Osteoblast (primary cell): ENCODE results near the gene CALHM5. TPM values are rescaled to one million over a fixed set of nuclear protein-coding genes. Genes with fewer than 3 reads are reported as not detected.

Experiments used
- DNase-seq: peaks from one replicate; pipeline ENCODE4 v3.0.0; 2011; ENCODE audit warnings: low spot score, mixed read lengths; ENCODE audit not compliant: insufficient read length; ENCODE audit errors: missing footprints
- H2AFZ ChIP-seq: 2 replicates; pipeline ENCODE4 v1.6.0; 2011; ENCODE audit warnings: mild to moderate bottlenecking, low read length
- H3K27ac ChIP-seq: 2 replicates; pipeline ENCODE4 v1.5.1; 2011; ENCODE audit warnings: mild to moderate bottlenecking, low read depth, low read length, moderate library complexity
- H3K27me3 ChIP-seq: 2 replicates; pipeline ENCODE4 v1.6.0; 2012; ENCODE audit warnings: mild to moderate bottlenecking, control low read depth, inconsistent platforms, low read length, moderate library complexity; ENCODE audit not compliant: insufficient read depth
- H3K36me3 ChIP-seq: 2 replicates; pipeline ENCODE4 v1.5.1; 2011; ENCODE audit warnings: mild to moderate bottlenecking, low read length, control low read depth, moderate library complexity; ENCODE audit not compliant: insufficient read depth
- H3K4me1 ChIP-seq: 2 replicates; pipeline ENCODE4 v1.5.1; 2011; ENCODE audit warnings: mild to moderate bottlenecking, low read length, control low read depth, moderate library complexity; ENCODE audit not compliant: insufficient read depth
- H3K4me2 ChIP-seq: 2 replicates; pipeline ENCODE4 v1.6.0; 2011; ENCODE audit warnings: mild to moderate bottlenecking, low read length; ENCODE audit not compliant: insufficient read depth
- H3K4me3 ChIP-seq: fragments of 200-600 bp; sonication (generic); 3 replicates; pipeline ENCODE4 v1.5.1; 2012; ENCODE audit warnings: mild to moderate bottlenecking, low read length, inconsistent platforms; ENCODE audit not compliant: insufficient read depth
- H3K79me2 ChIP-seq: 2 replicates; pipeline ENCODE4 v1.6.0; 2012; ENCODE audit warnings: mild to moderate bottlenecking, low read length, control low read depth, inconsistent platforms; ENCODE audit not compliant: insufficient read depth
- H3K9me3 ChIP-seq: 2 replicates; pipeline ENCODE4 v1.5.1; 2011; ENCODE audit warnings: low read depth, low read length, control low read depth
- H4K20me1 ChIP-seq: 2 replicates; pipeline ENCODE4 v1.6.0; 2012; ENCODE audit warnings: mild to moderate bottlenecking, low read length, control low read depth; ENCODE audit not compliant: insufficient read depth
- total RNA-seq: library from RNA; depleted of rRNA; stranded (reverse); fragments of >200 nt; gene quantifications from 2 replicates; pipeline ENCODE4 v1.2.3, GENCODE V29; 2012
- TF ChIP-seq, protein P1 (sequence below): IDR thresholded peaks from 2 replicates; pipeline ENCODE4 v1.5.1; 2011; ENCODE audit warnings: mild to moderate bottlenecking, low read depth, low read length, moderate library complexity; ENCODE audit errors: extremely low read depth

CALHM5 gene, protein sequence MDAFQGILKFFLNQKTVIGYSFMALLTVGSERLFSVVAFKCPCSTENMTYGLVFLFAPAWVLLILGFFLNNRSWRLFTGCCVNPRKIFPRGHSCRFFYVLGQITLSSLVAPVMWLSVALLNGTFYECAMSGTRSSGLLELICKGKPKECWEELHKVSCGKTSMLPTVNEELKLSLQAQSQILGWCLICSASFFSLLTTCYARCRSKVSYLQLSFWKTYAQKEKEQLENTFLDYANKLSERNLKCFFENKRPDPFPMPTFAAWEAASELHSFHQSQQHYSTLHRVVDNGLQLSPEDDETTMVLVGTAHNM
- total RNA-seq: 14.8 and 16.2 TPM in 2 replicates

DNA sequence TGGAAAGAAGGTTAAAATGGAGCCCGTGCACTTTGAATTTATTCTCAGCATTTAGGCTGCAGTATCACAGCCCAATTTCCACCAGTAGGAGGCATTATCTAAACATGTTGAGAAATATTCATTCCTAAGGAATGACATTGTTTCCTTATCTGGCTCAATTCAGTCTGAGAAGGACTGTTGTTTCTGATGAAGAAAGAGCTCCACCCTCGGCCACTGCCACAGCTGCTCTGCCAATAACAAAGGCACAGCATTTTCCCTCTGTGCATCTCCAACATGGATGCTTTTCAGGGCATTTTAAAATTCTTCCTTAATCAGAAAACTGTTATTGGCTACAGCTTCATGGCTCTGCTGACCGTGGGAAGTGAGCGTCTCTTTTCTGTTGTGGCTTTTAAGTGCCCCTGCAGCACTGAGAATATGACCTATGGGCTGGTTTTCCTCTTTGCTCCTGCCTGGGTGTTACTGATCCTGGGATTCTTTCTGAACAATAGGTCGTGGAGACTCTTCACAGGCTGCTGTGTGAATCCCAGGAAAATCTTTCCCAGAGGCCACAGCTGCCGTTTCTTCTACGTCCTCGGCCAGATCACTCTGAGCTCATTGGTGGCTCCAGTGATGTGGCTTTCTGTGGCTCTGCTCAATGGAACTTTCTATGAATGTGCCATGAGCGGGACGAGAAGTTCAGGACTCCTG lies at the start of gene CALHM5:
CALHM5 (plus strand) TSS at position 216 of the 687 bp plus-strand sequence; CDS start at position 274, 58 bp downstream.
- Histone ChIP-seq H2AFZ (peak within 1 kb of the TSS; percentile 91), H3K4me1 (peaks cover 18% of the 10 kb centered on the region), H3K36me3 (peaks cover 7% of the 10 kb centered on the region), H3K79me2 (peaks cover 35% of the 10 kb centered on the region), H3K9me3 (no peaks in the 10 kb centered on the region), H3K4me3 (peak within 1 kb of the TSS; percentile 79), H3K4me2 (peak within 1 kb of the TSS; percentile 94), H3K27me3 (no peaks in the 10 kb centered on the region), H3K27ac (peak within 1 kb of the TSS; percentile 96), H4K20me1 (no peaks in the 10 kb centered on the region)
- TF ChIP-seq, protein P1, sequence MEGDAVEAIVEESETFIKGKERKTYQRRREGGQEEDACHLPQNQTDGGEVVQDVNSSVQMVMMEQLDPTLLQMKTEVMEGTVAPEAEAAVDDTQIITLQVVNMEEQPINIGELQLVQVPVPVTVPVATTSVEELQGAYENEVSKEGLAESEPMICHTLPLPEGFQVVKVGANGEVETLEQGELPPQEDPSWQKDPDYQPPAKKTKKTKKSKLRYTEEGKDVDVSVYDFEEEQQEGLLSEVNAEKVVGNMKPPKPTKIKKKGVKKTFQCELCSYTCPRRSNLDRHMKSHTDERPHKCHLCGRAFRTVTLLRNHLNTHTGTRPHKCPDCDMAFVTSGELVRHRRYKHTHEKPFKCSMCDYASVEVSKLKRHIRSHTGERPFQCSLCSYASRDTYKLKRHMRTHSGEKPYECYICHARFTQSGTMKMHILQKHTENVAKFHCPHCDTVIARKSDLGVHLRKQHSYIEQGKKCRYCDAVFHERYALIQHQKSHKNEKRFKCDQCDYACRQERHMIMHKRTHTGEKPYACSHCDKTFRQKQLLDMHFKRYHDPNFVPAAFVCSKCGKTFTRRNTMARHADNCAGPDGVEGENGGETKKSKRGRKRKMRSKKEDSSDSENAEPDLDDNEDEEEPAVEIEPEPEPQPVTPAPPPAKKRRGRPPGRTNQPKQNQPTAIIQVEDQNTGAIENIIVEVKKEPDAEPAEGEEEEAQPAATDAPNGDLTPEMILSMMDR: peak; percentile 86
- DNase-seq: peak; percentile 41

DNA sequence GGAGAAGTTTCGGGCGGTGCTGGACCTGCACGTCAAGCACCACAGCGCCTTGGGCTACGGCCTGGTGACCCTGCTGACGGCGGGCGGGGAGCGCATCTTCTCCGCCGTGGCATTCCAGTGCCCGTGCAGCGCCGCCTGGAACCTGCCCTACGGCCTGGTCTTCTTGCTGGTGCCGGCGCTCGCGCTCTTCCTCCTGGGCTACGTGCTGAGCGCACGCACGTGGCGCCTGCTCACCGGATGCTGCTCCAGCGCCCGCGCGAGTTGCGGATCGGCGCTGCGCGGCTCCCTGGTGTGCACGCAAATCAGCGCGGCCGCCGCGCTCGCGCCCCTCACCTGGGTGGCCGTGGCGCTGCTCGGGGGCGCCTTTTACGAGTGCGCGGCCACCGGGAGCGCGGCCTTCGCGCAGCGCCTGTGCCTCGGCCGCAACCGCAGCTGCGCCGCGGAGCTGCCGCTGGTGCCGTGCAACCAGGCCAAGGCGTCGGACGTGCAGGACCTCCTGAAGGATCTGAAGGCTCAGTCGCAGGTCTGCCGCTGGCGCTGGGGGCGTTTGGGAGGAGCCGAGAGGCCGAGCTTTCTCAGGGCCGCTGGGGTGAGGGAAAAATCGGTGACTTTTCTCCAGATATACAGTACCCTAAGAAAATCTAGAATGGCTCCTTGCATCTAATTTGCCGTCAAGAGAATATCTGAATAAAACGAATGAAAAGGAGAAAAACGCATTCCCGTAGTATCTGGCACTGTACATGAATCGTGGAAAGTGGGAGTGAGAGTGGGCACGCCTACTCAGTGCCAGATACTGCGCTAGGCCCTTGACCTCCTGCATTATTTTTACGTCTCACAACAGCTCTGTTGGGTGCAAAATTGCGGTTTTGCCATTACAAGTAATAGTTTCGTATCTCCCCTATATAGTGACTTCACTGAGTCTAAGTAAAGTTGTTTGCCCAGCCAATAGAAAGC lies 49.2 kb upstream of the CALHM5 start:
- no peaks in the 10 kb centered on the region for H3K36me3 ChIP-seq
- DNase-seq: peak; percentile 91
- TF ChIP-seq, protein P1: no peak
- H3K27me3 ChIP-seq: peaks cover 8% of the 10 kb centered on the region
- H2AFZ ChIP-seq: peak overlapping the region; percentile 76
- peak overlapping the region; percentile 72 for H3K4me3 ChIP-seq
- no peaks in the 10 kb centered on the region for H4K20me1 ChIP-seq
- no peaks in the 10 kb centered on the region for H3K9me3 ChIP-seq
- H3K79me2 ChIP-seq: no peaks in the 10 kb centered on the region
- peak overlapping the region; percentile 76 for H3K4me2 ChIP-seq
- H3K27ac ChIP-seq: no peak overlapping the region
- peaks cover 12% of the 10 kb centered on the region for H3K4me1 ChIP-seq

DNA sequence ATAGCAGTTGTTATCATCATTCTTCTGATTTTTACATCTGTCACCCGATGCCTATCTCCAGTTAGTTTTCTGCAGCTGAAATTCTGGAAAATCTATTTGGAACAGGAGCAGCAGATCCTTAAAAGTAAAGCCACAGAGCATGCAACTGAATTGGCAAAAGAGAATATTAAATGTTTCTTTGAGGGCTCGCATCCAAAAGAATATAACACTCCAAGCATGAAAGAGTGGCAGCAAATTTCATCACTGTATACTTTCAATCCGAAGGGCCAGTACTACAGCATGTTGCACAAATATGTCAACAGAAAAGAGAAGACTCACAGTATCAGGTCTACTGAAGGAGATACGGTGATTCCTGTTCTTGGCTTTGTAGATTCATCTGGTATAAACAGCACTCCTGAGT lies 48.1 kb upstream of the CALHM5 start:
- H4K20me1 ChIP-seq: no peaks in the 10 kb centered on the region
- no peak overlapping the region for H3K4me3 ChIP-seq
- peaks cover 12% of the 10 kb centered on the region for H3K4me1 ChIP-seq

More for the DNA sequence above, 48.1 kb upstream of the CALHM5 start:
- Histone ChIP-seq H3K27ac (no peak overlapping the region), H3K9me3 (no peaks in the 10 kb centered on the region), H3K4me2 (no peak overlapping the region), H3K79me2 (no peaks in the 10 kb centered on the region), H3K36me3 (no peaks in the 10 kb centered on the region), H2AFZ (no peak overlapping the region), H3K27me3 (peaks cover 8% of the 10 kb centered on the region)
- no peak for DNase-seq
- TF ChIP-seq, protein P1: no peak
